OCI-LY7 (cell line): ENCODE results near the gene ABCC4.

Source experiments
- EZH2phosphoT487 ChIP-seq: fragments of 200-600 bp; sonication (generic); IDR thresholded peaks from 2 replicates; pipeline ENCODE4 v1.6.1; 2018; ENCODE audit warnings: low read depth, borderline replicate concordance, mild to moderate bottlenecking, mixed run types, antibody characterized with exemption, low read length, moderate library complexity, mixed read lengths
- TF ChIP-seq, protein P1 (sequence below): fragments of 200-600 bp; sonication (generic); conservative IDR thresholded peaks from 2 replicates; pipeline ENCODE4 v1.5.1; 2014; ENCODE audit warnings: mild to moderate bottlenecking, antibody characterized with exemption, low read length, moderate library complexity, mixed read lengths

- TF ChIP-seq, protein P1, sequence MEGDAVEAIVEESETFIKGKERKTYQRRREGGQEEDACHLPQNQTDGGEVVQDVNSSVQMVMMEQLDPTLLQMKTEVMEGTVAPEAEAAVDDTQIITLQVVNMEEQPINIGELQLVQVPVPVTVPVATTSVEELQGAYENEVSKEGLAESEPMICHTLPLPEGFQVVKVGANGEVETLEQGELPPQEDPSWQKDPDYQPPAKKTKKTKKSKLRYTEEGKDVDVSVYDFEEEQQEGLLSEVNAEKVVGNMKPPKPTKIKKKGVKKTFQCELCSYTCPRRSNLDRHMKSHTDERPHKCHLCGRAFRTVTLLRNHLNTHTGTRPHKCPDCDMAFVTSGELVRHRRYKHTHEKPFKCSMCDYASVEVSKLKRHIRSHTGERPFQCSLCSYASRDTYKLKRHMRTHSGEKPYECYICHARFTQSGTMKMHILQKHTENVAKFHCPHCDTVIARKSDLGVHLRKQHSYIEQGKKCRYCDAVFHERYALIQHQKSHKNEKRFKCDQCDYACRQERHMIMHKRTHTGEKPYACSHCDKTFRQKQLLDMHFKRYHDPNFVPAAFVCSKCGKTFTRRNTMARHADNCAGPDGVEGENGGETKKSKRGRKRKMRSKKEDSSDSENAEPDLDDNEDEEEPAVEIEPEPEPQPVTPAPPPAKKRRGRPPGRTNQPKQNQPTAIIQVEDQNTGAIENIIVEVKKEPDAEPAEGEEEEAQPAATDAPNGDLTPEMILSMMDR: no peak
- TF ChIP-seq EZH2phosphoT487: no peak
Observed at GRCh38 chr13:95298169-95298965, 2.9 kb downstream of the ABCC4 start.
